Vagina (tissue), 2 donors: ENCODE results near the gene CHIT1. TPM values are rescaled to one million over a fixed set of nuclear protein-coding genes. Genes with fewer than 3 reads are reported as not detected.

Source experiments
- DNase-seq, 2 donors: peaks; one replicate each; pipeline ENCODE4 v3.0.0-alpha.2; 2017; ENCODE audit errors: extremely low spot score in 2 of 2
- H3K27ac ChIP-seq: fragments of 200-600 bp; sonication (generic); one replicate; pipeline ENCODE4 v1.5.1; 2019
- H3K27me3 ChIP-seq: fragments of 200-600 bp; sonication (generic); one replicate; pipeline ENCODE4 v1.5.1; 2019
- H3K36me3 ChIP-seq, 2 donors: fragments of 200-600 bp; sonication (generic); one replicate each; pipeline ENCODE4 v1.5.1; 2017 to 2019
- H3K4me1 ChIP-seq: fragments of 200-600 bp; sonication (generic); one replicate; pipeline ENCODE4 v1.5.1; 2019
- H3K4me3 ChIP-seq, 2 donors: fragments of 200-600 bp; sonication (generic); 1 replicate in 1 of 2; 2 replicates in 1 of 2; pipeline ENCODE4 v1.5.1; 2016 to 2019
- H3K9me3 ChIP-seq: fragments of 200-600 bp; sonication (generic); one replicate; pipeline ENCODE4 v1.5.1; 2019
- CTCF ChIP-seq, 3 experiments: fragments of 450-650 bp in 2 of 3; fragments of 200-600 bp in 1 of 3; sonication (generic) in 1 of 3; IDR thresholded peaks; one replicate each; pipeline ENCODE4 v1.5.1; 2017 to 2019; ENCODE audit warnings: antibody characterized with exemption in 3 of 3, mild to moderate bottlenecking in 2 of 3, moderate library complexity in 2 of 3
- POLR2A ChIP-seq, 2 donors: fragments of 450-650 bp; IDR thresholded peaks; one replicate each; pipeline ENCODE4 v1.6.1; 2017; ENCODE audit warnings: antibody characterized with exemption in 2 of 2, mild to moderate bottlenecking in 2 of 2, moderate library complexity in 2 of 2
- POLR2AphosphoS5 ChIP-seq, 2 donors: sonication (generic); formaldehyde crosslinking; IDR thresholded peaks; one replicate each; pipeline ENCODE4 v1.9.0; 2017; ENCODE audit warnings: antibody characterized with exemption in 2 of 2, mild to moderate bottlenecking in 2 of 2, low read depth in 1 of 2; ENCODE audit not compliant: insufficient read depth in 1 of 2
- intact Hi-C: fragments of 100-400 bp; cut with DNase I; formaldehyde crosslinking; loops from one replicate; pipeline ENCODE4 v1.15.1; 2023
- total RNA-seq: library from RNA; depleted of rRNA; stranded (reverse); fragments of >200 nt; gene quantifications from one replicate; pipeline ENCODE4 v1.2.3, GENCODE V29; 2016

The CHIT1 gene
- total RNA-seq, 1 donor from 2014 or later = not detected

GRCh38 chr1:203272633-203273205, 43.2 kb upstream of the CHIT1 start:
- DNase-seq = peak; percentile 84 to 87
- H3K4me3 ChIP-seq = peak overlapping the region; percentile 18 to 23
- H3K36me3 ChIP-seq = no peaks in the 10 kb centered on the region
- TF ChIP-seq POLR2AphosphoS5 (IDR thresholded peaks at IDR 0.05; ENCODE audit: insufficient read depth in 1 of 2, low read depth in 1 of 2) (no peak), CTCF (IDR thresholded peaks at IDR 0.05) (no peak), POLR2A (IDR thresholded peaks at IDR 0.05) (no peak)
- peak overlapping the region; percentile 81 for H3K27ac ChIP-seq
- no peaks in the 10 kb centered on the region for H3K27me3 ChIP-seq
- no peaks in the 10 kb centered on the region for H3K9me3 ChIP-seq
- peaks cover 51% of the 10 kb centered on the region for H3K4me1 ChIP-seq
- intact Hi-C loops = loop anchor here (5.0 kb wide), 2 partner anchors 35 to 55 kb away; partner anchors contain the start of gene BTG2

- peak overlapping the region; percentile 81 for H3K27ac ChIP-seq
- H3K36me3 ChIP-seq = no peaks in the 10 kb centered on the region
- peak; percentile 49 to 88 for DNase-seq
- no peak overlapping the region for H3K4me3 ChIP-seq
- H3K4me1 ChIP-seq = peaks cover 48% of the 10 kb centered on the region
- H3K27me3 ChIP-seq = no peaks in the 10 kb centered on the region
- TF ChIP-seq POLR2AphosphoS5 (IDR thresholded peaks at IDR 0.05; ENCODE audit: insufficient read depth in 1 of 2, low read depth in 1 of 2) = no peak
- no peak for TF ChIP-seq CTCF (IDR thresholded peaks at IDR 0.05)
- TF ChIP-seq POLR2A (IDR thresholded peaks at IDR 0.05) = no peak
- intact Hi-C loops = loop anchor here (5.0 kb wide), 2 partner anchors 35 to 55 kb away; partner anchors contain the start of gene BTG2
- no peaks in the 10 kb centered on the region for H3K9me3 ChIP-seq
Observed at GRCh38 chr1:203271962-203272632, 42.6 kb upstream of the CHIT1 start.

- DNase-seq = peak in 1 of 2 donors; percentile 87
- no peaks in the 10 kb centered on the region for H3K36me3 ChIP-seq
- TF ChIP-seq POLR2AphosphoS5 (IDR thresholded peaks at IDR 0.05; ENCODE audit: insufficient read depth in 1 of 2, low read depth in 1 of 2) (peak in 1 of 2 donors; percentile 37), POLR2A (IDR thresholded peaks at IDR 0.05) (no peak), CTCF (IDR thresholded peaks at IDR 0.05) (no peak)
- intact Hi-C loops = loop anchor here (5.0 kb wide), 2 partner anchors 36 to 56 kb away; partner anchors contain the start of gene BTG2
- no peak overlapping the region for H3K4me3 ChIP-seq
- no peaks in the 10 kb centered on the region for H3K27me3 ChIP-seq
- peaks cover 45% of the 10 kb centered on the region for H3K4me1 ChIP-seq
- H3K9me3 ChIP-seq = no peaks in the 10 kb centered on the region
- H3K27ac ChIP-seq = no peak overlapping the region
Observed at GRCh38 chr1:203271018-203271743, 41.7 kb upstream of the CHIT1 start.

GRCh38 chr1:203270448-203270847, 41.0 kb upstream of the CHIT1 start:
- DNase-seq = no peak
- Histone ChIP-seq H3K9me3 (no peaks in the 10 kb centered on the region), H3K27me3 (no peaks in the 10 kb centered on the region), H3K27ac (no peak overlapping the region), H3K4me1 (peaks cover 40% of the 10 kb centered on the region), H3K4me3 (no peak overlapping the region), H3K36me3 (no peaks in the 10 kb centered on the region)
- no peak for TF ChIP-seq POLR2A (IDR thresholded peaks at IDR 0.05)
- no peak for TF ChIP-seq CTCF (IDR thresholded peaks at IDR 0.05)
- no peak for TF ChIP-seq POLR2AphosphoS5 (IDR thresholded peaks at IDR 0.05; ENCODE audit: insufficient read depth in 1 of 2, low read depth in 1 of 2)
- intact Hi-C loops = loop anchor here (5.0 kb wide), 2 partner anchors 37 to 57 kb away; partner anchors contain the start of gene BTG2
